ENCODE measurements around the gene NOX3. TPM values are rescaled to one million over a fixed set of nuclear protein-coding genes. Genes with fewer than 3 reads are reported as not detected.
"Not testable (repeated sequence)": the region's sequence is repeated elsewhere in the genome, so short reads cannot be mapped to it uniquely, and the experiment has no call there.

The NOX3 gene
- total RNA-seq, 1 donor from 2014 or later = not detected

- DNase-seq (ENCODE audit: extremely low spot score, unreplicated experiment) = no peak
- Mint-ChIP-seq H3K27ac (ENCODE audit: unreplicated experiment) (no peak overlapping the region), H3K4me1 (ENCODE audit: unreplicated experiment) (peaks cover 3% of the 10 kb centered on the region), H3K36me3 (ENCODE audit: unreplicated experiment) (no peaks in the 10 kb centered on the region), H3K27me3 (ENCODE audit: unreplicated experiment) (no peaks in the 10 kb centered on the region), H3K4me3 (ENCODE audit: unreplicated experiment) (no peak overlapping the region), H3K9me3 (ENCODE audit: unreplicated experiment) (peaks cover 9% of the 10 kb centered on the region)
- TF ChIP-seq, protein P1, sequence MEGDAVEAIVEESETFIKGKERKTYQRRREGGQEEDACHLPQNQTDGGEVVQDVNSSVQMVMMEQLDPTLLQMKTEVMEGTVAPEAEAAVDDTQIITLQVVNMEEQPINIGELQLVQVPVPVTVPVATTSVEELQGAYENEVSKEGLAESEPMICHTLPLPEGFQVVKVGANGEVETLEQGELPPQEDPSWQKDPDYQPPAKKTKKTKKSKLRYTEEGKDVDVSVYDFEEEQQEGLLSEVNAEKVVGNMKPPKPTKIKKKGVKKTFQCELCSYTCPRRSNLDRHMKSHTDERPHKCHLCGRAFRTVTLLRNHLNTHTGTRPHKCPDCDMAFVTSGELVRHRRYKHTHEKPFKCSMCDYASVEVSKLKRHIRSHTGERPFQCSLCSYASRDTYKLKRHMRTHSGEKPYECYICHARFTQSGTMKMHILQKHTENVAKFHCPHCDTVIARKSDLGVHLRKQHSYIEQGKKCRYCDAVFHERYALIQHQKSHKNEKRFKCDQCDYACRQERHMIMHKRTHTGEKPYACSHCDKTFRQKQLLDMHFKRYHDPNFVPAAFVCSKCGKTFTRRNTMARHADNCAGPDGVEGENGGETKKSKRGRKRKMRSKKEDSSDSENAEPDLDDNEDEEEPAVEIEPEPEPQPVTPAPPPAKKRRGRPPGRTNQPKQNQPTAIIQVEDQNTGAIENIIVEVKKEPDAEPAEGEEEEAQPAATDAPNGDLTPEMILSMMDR (IDR thresholded peaks at IDR 0.05) = no peak
Measured at GRCh38 chr6:155373276-155373675, 82.4 kb downstream of the NOX3 start.

DNA sequence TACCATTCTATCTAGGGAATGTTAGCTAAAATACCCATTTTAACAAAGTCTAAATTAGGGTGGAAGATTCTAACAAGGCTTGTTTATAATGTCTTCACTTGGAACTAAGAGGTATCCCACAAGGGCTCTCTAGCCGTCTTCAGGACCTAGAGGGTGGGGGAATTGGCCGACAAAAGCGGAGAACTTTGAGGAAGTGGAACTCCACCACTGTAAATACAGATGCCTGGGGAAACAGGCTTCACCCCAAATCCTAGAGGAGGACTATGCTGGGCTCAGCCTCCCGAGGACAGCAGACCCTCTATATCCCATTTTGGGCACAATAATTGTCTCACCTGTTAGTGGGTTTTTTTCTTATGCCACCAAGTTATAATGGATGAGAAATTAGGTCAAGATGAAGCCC, 83.4 kb downstream of the NOX3 start:
- no peak for DNase-seq (ENCODE audit: extremely low spot score, unreplicated experiment)
- TF ChIP-seq, protein P1 (IDR thresholded peaks at IDR 0.05) = no peak
- Mint-ChIP-seq H3K4me3 (ENCODE audit: unreplicated experiment) (no peak overlapping the region), H3K9me3 (ENCODE audit: unreplicated experiment) (peaks cover 9% of the 10 kb centered on the region), H3K27ac (ENCODE audit: unreplicated experiment) (no peak overlapping the region), H3K36me3 (ENCODE audit: unreplicated experiment) (no peaks in the 10 kb centered on the region), H3K27me3 (ENCODE audit: unreplicated experiment) (no peaks in the 10 kb centered on the region), H3K4me1 (ENCODE audit: unreplicated experiment) (no peaks in the 10 kb centered on the region)

- Mint-ChIP-seq H3K27ac (ENCODE audit: unreplicated experiment) (no peak overlapping the region), H3K4me3 (ENCODE audit: unreplicated experiment) (no peak overlapping the region), H3K27me3 (ENCODE audit: unreplicated experiment) (no peaks in the 10 kb centered on the region), H3K9me3 (ENCODE audit: unreplicated experiment) (peaks cover 3% of the 10 kb centered on the region), H3K36me3 (ENCODE audit: unreplicated experiment) (no peaks in the 10 kb centered on the region), H3K4me1 (ENCODE audit: unreplicated experiment) (no peaks in the 10 kb centered on the region)
- DNase-seq (ENCODE audit: extremely low spot score, unreplicated experiment) = no peak
- TF ChIP-seq, protein P1 (IDR thresholded peaks at IDR 0.05) = no peak
Measured at GRCh38 chr6:155371230-155371629, 84.4 kb downstream of the NOX3 start.

DNA sequence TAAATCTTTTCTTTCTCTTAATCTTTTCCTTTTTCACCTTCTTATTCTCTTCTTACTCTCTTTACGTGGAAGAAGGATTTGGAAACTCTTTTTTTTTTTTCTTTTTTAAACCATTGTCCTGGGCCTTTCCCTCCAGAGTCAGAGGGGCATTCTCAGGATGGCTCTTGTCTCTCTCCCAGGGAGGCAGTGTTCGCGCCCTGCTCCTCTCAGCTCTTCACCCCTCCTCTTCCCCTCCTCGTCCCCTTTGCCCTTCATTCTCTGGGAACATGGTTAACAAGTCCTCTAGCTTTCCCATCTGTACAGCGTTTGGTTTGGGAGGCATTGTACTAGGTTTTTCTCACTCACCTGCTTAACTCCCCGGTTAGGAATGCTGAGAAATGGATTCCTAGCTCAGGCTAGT, 89.3 kb downstream of the NOX3 start:
- Mint-ChIP-seq H3K4me1 (ENCODE audit: unreplicated experiment) (peaks cover 2% of the 10 kb centered on the region), H3K9me3 (ENCODE audit: unreplicated experiment) (no peaks in the 10 kb centered on the region), H3K4me3 (ENCODE audit: unreplicated experiment) (no peak overlapping the region), H3K36me3 (ENCODE audit: unreplicated experiment) (no peaks in the 10 kb centered on the region), H3K27ac (ENCODE audit: unreplicated experiment) (no peak overlapping the region), H3K27me3 (ENCODE audit: unreplicated experiment) (no peaks in the 10 kb centered on the region)
- TF ChIP-seq, protein P1 (IDR thresholded peaks at IDR 0.05) = no peak
- DNase-seq (ENCODE audit: extremely low spot score, unreplicated experiment) = no peak

- TF ChIP-seq, protein P1 (IDR thresholded peaks at IDR 0.05) = no peak
- Mint-ChIP-seq H3K27ac (ENCODE audit: unreplicated experiment) (no peak overlapping the region), H3K9me3 (ENCODE audit: unreplicated experiment) (peaks cover 9% of the 10 kb centered on the region), H3K27me3 (ENCODE audit: unreplicated experiment) (peaks cover 2% of the 10 kb centered on the region), H3K36me3 (ENCODE audit: unreplicated experiment) (no peaks in the 10 kb centered on the region), H3K4me1 (ENCODE audit: unreplicated experiment) (peaks cover 2% of the 10 kb centered on the region), H3K4me3 (ENCODE audit: unreplicated experiment) (no peak overlapping the region)
- no peak for DNase-seq (ENCODE audit: extremely low spot score, unreplicated experiment)
Measured at GRCh38 chr6:155364844-155365437, 90.7 kb downstream of the NOX3 start.

DNA sequence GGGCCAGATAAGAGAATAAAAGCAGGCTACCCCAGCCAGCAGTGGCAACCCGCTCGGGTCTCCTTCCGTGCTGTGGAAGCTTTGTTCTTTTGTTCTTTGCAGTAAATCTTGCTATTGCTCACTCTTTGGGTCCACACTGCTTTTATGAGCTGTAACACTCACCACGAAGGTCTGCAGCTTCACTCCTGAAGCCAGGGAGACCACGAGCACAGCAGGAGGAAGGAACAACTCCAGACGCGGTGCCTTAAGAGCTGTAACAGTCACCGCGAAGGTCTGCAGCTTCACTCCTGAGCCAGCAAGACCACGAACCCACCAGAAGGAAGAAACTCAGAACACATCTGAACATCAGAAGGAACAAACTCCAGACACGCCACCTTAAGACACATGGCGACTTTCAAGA, 91.6 kb downstream of the NOX3 start:
- H3K4me1 Mint-ChIP-seq (ENCODE audit: unreplicated experiment); H3K36me3 Mint-ChIP-seq (ENCODE audit: unreplicated experiment); H3K4me3 Mint-ChIP-seq (ENCODE audit: unreplicated experiment); DNase-seq (ENCODE audit: extremely low spot score, unreplicated experiment); H3K27ac Mint-ChIP-seq (ENCODE audit: unreplicated experiment): not testable (repeated sequence)
- Mint-ChIP-seq H3K27me3 (ENCODE audit: unreplicated experiment) (peaks cover 11% of the 10 kb centered on the region), H3K9me3 (ENCODE audit: unreplicated experiment) (peaks cover 18% of the 10 kb centered on the region)

GRCh38 chr6:155362968-155363632, 92.5 kb downstream of the NOX3 start:
- not testable (repeated sequence) for DNase-seq (ENCODE audit: extremely low spot score, unreplicated experiment); H3K4me3 Mint-ChIP-seq (ENCODE audit: unreplicated experiment); H3K36me3 Mint-ChIP-seq (ENCODE audit: unreplicated experiment); H3K27ac Mint-ChIP-seq (ENCODE audit: unreplicated experiment); H3K4me1 Mint-ChIP-seq (ENCODE audit: unreplicated experiment)
- Mint-ChIP-seq H3K27me3 (ENCODE audit: unreplicated experiment) (peaks cover 16% of the 10 kb centered on the region), H3K9me3 (ENCODE audit: unreplicated experiment) (peaks cover 22% of the 10 kb centered on the region)
